ENCODE results near the gene SMAP1.

SMAP1 gene

DNA sequence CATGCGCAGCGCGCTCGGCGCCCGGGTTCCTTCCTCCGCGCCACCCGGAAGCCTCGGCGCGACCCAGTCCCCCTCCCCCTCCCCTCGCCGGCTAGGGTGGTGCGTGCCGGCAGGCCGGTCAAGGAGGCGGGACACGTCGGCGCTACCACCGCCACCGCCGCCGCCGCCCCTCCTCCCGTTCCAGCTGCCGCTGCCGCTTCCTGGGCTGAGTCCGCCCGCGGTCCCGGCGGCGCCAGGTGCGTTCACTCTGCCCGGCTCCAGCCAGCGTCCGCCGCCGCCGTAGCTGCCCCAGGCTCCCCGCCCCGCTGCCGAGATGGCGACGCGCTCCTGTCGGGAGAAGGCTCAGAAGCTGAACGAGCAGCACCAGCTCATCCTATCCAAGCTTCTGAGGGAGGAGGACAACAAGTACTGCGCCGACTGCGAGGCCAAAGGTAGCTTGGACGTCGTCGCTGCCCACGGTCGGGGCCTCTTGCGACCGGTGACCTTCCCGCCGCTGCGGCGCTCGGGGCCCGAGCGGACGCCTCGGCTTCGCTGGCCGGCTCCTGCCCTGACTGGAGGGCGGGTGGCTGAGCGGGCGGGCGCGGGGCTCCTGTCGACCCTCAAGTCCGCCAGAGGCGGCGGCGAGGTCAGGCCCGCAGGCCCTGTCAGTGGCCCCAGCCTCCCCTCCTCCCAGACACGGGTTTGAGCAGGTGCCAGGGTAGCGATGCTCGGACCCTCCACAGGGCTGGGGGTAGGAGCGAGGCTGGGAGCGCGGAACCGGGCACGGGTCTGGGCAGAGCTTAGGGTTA, at the start of gene SMAP1:
SMAP1 (plus strand) TSS at position 173 of the 788 bp plus-strand sequence; CDS start at position 314, 141 bp downstream.
- in situ Hi-C loops (cut with MboI; ENCODE audit: low pct_unique_long_range_greater_than_20kb, low sequenced_read_pairs, unreplicated experiment) = no loop called here
- TF ChIP-seq, protein P1, sequence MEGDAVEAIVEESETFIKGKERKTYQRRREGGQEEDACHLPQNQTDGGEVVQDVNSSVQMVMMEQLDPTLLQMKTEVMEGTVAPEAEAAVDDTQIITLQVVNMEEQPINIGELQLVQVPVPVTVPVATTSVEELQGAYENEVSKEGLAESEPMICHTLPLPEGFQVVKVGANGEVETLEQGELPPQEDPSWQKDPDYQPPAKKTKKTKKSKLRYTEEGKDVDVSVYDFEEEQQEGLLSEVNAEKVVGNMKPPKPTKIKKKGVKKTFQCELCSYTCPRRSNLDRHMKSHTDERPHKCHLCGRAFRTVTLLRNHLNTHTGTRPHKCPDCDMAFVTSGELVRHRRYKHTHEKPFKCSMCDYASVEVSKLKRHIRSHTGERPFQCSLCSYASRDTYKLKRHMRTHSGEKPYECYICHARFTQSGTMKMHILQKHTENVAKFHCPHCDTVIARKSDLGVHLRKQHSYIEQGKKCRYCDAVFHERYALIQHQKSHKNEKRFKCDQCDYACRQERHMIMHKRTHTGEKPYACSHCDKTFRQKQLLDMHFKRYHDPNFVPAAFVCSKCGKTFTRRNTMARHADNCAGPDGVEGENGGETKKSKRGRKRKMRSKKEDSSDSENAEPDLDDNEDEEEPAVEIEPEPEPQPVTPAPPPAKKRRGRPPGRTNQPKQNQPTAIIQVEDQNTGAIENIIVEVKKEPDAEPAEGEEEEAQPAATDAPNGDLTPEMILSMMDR (IDR thresholded peaks at IDR 0.05; ENCODE audit: extremely low read depth, insufficient read depth, missing control alignments) = no peak
- DNase-seq (ENCODE audit: low spot score) = peak; percentile 96

DNA sequence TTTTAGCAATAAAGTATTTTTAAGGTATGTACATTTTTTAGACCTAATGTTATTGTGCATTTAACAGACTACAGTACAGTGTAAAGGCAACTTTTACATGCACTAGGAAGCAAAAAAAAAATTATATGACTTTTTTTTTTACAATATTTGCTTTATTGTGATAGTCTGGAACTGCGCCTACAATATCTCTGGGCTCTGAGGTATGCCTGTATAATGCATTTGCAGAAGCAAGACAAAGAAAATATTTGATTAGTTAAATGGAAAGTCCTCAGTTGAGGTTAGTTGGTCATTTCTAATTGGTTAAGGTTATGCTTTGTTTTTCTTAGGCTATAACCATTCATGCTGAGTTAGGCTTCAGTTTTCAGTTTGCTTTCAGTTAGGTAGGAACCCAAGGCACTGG, 46.9 kb upstream of the SMAP1 start:
- TF ChIP-seq, protein P1 (IDR thresholded peaks at IDR 0.05; ENCODE audit: extremely low read depth, insufficient read depth, missing control alignments) = no peak
- no peak for DNase-seq (ENCODE audit: low spot score)
- in situ Hi-C loops (cut with MboI; ENCODE audit: low pct_unique_long_range_greater_than_20kb, low sequenced_read_pairs, unreplicated experiment) = no loop called here

DNA sequence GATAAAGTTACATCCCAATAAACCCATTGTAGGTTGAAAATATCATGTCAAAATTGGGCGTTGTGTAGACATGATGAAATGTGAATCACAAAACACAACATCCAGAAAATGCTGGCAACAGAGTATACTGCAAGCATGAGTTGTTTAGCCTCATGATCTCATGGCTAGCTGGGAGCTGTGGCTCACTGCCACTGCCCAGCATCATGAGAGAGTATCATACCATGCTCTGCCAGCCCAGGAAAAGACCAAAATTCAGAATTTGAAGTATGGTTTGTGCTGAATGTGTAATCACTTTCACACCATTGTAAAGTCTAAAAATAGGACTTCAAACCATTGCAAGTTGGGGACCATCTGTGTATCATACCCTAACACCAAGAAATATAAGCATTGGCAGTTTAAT, 45.2 kb upstream of the SMAP1 start:
- TF ChIP-seq, protein P1 (IDR thresholded peaks at IDR 0.05; ENCODE audit: extremely low read depth, insufficient read depth, missing control alignments) = no peak
- in situ Hi-C loops (cut with MboI; ENCODE audit: low pct_unique_long_range_greater_than_20kb, low sequenced_read_pairs, unreplicated experiment) = no loop called here
- no peak for DNase-seq (ENCODE audit: low spot score)

DNA sequence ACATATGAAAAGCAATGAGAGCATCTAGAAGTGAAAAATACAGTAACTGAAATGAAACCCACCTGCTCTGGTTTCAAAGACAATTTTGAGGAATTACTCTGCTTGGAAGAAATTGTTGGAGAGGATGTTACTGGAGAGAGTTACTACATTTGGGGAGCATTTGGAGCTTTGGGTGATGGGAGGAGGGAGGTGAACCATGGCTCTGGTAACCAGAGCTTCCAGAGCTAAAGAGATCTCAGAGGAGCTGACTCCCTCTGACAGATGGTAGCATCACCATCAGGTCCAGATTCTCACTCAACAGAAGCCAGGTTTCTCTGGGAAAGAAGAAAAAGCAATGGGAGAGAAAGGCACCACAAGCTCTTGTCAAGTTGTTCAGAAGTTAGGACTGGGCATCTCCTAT, 42.2 kb upstream of the SMAP1 start:
- DNase-seq (ENCODE audit: low spot score) = no peak
- in situ Hi-C loops (cut with MboI; ENCODE audit: low pct_unique_long_range_greater_than_20kb, low sequenced_read_pairs, unreplicated experiment) = no loop called here
- TF ChIP-seq, protein P1 (IDR thresholded peaks at IDR 0.05; ENCODE audit: extremely low read depth, insufficient read depth, missing control alignments) = no peak

DNA sequence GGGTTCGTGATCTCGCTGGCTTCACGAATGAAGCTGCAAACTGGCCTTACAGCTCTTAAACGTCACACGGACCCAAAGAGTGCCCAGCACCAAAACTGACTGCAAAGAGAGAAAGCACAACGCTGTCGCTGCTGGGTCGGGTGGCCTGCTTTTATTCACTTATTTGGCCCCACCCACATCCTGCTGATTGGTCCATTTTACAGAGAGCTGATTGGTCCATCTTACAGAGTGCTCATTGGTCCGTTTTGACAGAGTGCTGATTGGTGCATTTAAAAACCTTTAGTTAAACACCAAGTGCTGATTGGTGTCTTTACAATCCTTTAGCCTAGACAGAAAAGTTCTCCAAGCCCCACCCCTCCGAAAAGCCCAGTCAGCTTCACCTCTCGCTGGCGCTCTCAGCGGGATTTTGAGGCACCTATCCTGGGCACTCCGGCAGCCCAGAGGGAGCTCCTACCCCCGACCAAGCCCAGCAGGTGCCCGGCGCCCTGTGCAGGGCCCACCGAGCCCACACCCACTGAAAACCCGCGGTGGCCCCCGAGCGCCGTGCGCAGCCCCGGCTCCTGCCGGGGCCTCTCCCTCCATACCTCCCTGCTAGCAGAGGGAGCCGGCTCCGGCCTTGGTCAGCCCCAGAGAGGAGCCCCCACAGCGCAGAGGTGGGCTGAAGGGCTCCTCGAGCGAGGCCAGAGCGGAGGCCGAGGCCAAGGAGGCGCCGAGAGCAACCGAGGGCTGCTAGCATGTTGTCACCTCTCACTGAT, 40.0 kb upstream of the SMAP1 start:
- DNase-seq (ENCODE audit: low spot score) = no peak
- TF ChIP-seq, protein P1 (IDR thresholded peaks at IDR 0.05; ENCODE audit: extremely low read depth, insufficient read depth, missing control alignments) = no peak
- in situ Hi-C loops (cut with MboI; ENCODE audit: low pct_unique_long_range_greater_than_20kb, low sequenced_read_pairs, unreplicated experiment) = no loop called here

DNA sequence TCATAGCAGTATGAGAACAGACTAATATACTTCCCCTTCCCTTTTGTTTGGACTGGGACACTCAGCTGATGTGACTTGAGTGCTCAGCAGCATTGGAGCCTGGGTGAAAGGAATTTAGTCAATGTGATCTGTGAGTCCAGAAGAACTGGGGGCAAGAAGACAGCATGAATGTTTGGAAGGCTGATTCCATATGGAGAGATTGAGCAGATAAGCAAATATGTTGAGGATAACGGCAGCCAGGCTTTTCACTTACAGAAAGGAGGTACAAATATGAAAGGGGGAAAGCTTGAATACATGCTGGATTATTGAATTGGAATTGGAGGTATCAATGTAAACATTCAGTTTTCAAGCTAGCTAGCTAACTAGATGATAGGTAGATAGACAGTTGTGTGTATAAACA, 37.8 kb upstream of the SMAP1 start:
- DNase-seq (ENCODE audit: low spot score) = no peak
- TF ChIP-seq, protein P1 (IDR thresholded peaks at IDR 0.05; ENCODE audit: extremely low read depth, insufficient read depth, missing control alignments) = no peak
- in situ Hi-C loops (cut with MboI; ENCODE audit: low pct_unique_long_range_greater_than_20kb, low sequenced_read_pairs, unreplicated experiment) = no loop called here

Measured in GM13977 (cell line).